ENCODE results near the gene STK11IP.

STK11IP gene

DNA sequence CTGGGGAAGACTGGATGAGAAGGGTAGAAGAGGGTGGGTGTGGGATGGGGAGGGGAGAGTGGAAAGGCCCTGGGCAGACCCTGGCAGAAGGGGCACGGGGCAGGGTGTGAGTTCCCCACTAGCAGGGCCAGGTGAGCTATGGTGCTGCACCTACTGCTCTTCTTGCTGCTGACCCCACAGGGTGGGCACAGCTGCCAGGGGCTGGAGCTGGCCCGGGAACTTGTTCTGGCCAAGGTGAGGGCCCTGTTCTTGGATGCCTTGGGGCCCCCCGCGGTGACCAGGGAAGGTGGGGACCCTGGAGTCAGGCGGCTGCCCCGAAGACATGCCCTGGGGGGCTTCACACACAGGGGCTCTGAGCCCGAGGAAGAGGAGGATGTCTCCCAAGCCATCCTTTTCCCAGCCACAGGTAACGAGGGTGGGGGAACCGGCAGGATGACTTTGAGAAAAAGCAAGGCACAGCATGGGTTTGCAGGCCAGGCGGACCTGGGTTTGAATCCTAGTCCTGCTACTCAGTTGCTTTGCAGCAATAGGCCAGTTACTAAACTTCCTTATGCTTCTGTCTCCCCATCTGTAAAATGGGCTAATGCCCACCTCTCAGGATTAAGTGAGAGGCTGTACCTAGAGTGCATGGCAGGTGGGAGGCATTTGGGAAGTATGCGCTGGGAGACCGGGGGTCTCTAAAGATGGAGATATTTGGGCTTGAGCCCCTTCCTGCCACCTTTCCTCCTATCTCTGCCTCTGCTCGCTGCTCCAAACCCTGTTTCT is 25.2 kb upstream of the STK11IP start, which contains the start of gene INHA:
INHA (plus strand) TSS at position 74 of the 765 bp plus-strand sequence; CDS start at position 139, 65 bp downstream.
- Histone ChIP-seq H3K27ac (ENCODE audit: low read depth, low read length) (peak within 1 kb of the TSS; percentile 99), H2BK5ac (ENCODE audit: low read depth, low read length, poor library complexity) (peak within 1 kb of the TSS; percentile 99), H3K9me3 (ENCODE audit: insufficient read depth, low read depth, low read length) (peaks cover 2% of the 10 kb centered on the region), H4K12ac (ENCODE audit: low read depth, low read length) (peak within 1 kb of the TSS; percentile 33), H3K79me1 (ENCODE audit: low read length) (peaks cover 36% of the 10 kb centered on the region), H3K27me3 (ENCODE audit: insufficient read depth, low read length) (no peaks in the 10 kb centered on the region), H3K18ac (ENCODE audit: low read length) (peak within 1 kb of the TSS; percentile 95), H3K9ac (ENCODE audit: low read length) (no peak within 1 kb of the TSS), H3K4ac (ENCODE audit: low read depth, low read length) (peak within 1 kb of the TSS; percentile 68), H3K36me3 (ENCODE audit: control insufficient read depth in 1 of 2, insufficient read depth in 2 of 2, low read length in 2 of 2) (peaks cover 10 to 13% of the 10 kb centered on the region in 2 experiments), H3K23ac (ENCODE audit: low read length) (no peak within 1 kb of the TSS), H3K4me3 (ENCODE audit: low read depth, low read length) (peak within 1 kb of the TSS; percentile 98), H4K8ac (ENCODE audit: low read depth, low read length) (peak within 1 kb of the TSS; percentile 76), H2BK12ac (ENCODE audit: low read length) (peak within 1 kb of the TSS; percentile 98), H3K4me1 (ENCODE audit: control insufficient read depth in 1 of 2, insufficient read depth in 2 of 2, low read length in 2 of 2) (peaks cover 26 to 41% of the 10 kb centered on the region in 2 experiments), H3K14ac (ENCODE audit: low read length) (peak within 1 kb of the TSS; percentile 87), H2BK120ac (ENCODE audit: insufficient read depth, low read length, poor library complexity) (peak within 1 kb of the TSS; percentile 96), H2AK5ac (ENCODE audit: low read length) (peak within 1 kb of the TSS; percentile 78), H3K4me2 (ENCODE audit: low read length) (peak within 1 kb of the TSS; percentile 66), H4K91ac (ENCODE audit: low read depth, low read length) (peak within 1 kb of the TSS; percentile 99), H3K79me2 (ENCODE audit: control insufficient read depth, insufficient read depth, low read length, poor library complexity) (peaks cover 16% of the 10 kb centered on the region), H2AFZ (ENCODE audit: insufficient read depth, low read length, poor library complexity) (peak within 1 kb of the TSS; percentile 48)
- WGBS (ENCODE audit: extremely low coverage, insufficient coverage, insufficient read length), result no CpG with 5 or more reads among the region's 13 CpGs
- DNase-seq, result peak in 1 of 2 donors; percentile 27

DNA sequence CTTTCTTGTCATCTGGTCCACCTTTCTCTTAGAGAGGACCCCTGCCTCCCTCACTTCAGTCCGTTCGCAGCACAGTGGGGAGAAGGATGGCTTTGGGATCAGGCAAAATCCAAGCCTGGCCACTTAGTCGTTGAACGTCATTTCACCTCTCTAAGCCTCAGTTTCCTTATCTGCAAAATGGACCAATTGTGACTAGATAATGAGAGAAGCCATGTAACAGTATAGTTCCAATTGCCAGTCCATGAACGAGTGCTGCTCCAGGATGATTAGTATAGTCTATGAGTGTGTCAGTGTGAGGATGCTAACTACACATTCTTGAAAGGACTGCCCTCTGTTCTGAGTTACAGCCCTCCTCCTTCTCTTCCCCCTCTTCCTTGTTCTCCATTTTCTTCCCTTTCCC is 24.5 kb upstream of the STK11IP start:
- peak overlapping the region; percentile 58 for H3K14ac ChIP-seq (ENCODE audit: low read length)
- peak overlapping the region; percentile 55 for H3K4ac ChIP-seq (ENCODE audit: low read depth, low read length)
- no CpG with 5 or more reads among the region's 5 CpGs for WGBS (ENCODE audit: extremely low coverage, insufficient coverage, insufficient read length)
- H4K91ac ChIP-seq (ENCODE audit: low read depth, low read length), result peak overlapping the region; percentile 72
- H2AK5ac ChIP-seq (ENCODE audit: low read length), result peak overlapping the region; percentile 78
- H3K9ac ChIP-seq (ENCODE audit: low read length), result no peak overlapping the region
- H3K4me1 ChIP-seq (ENCODE audit: control insufficient read depth in 1 of 2, insufficient read depth in 2 of 2, low read length in 2 of 2), result peaks cover 26 to 39% of the 10 kb centered on the region in 2 experiments
- H4K8ac ChIP-seq (ENCODE audit: low read depth, low read length), result peak overlapping the region; percentile 26
- H3K4me3 ChIP-seq (ENCODE audit: low read depth, low read length), result no peak overlapping the region
- peak in 1 of 2 donors; percentile 8 for DNase-seq
- no peak overlapping the region for H3K27ac ChIP-seq (ENCODE audit: low read depth, low read length)
- peaks cover 2% of the 10 kb centered on the region for H3K9me3 ChIP-seq (ENCODE audit: insufficient read depth, low read depth, low read length)
- H3K79me1 ChIP-seq (ENCODE audit: low read length), result peaks cover 36% of the 10 kb centered on the region
- H3K27me3 ChIP-seq (ENCODE audit: insufficient read depth, low read length), result no peaks in the 10 kb centered on the region
- H3K79me2 ChIP-seq (ENCODE audit: control insufficient read depth, insufficient read depth, low read length, poor library complexity), result peaks cover 16% of the 10 kb centered on the region
- peaks cover 3 to 5% of the 10 kb centered on the region in 2 experiments for H3K36me3 ChIP-seq (ENCODE audit: control insufficient read depth in 1 of 2, insufficient read depth in 2 of 2, low read length in 2 of 2)
- H2BK12ac ChIP-seq (ENCODE audit: low read length), result peak overlapping the region; percentile 82
- H2AFZ ChIP-seq (ENCODE audit: insufficient read depth, low read length, poor library complexity), result no peak overlapping the region
- no peak overlapping the region for H3K4me2 ChIP-seq (ENCODE audit: low read length)
- peak overlapping the region; percentile 96 for H2BK120ac ChIP-seq (ENCODE audit: insufficient read depth, low read length, poor library complexity)
- no peak overlapping the region for H3K23ac ChIP-seq (ENCODE audit: low read length)
- H2BK5ac ChIP-seq (ENCODE audit: low read depth, low read length, poor library complexity), result peak overlapping the region; percentile 35
- peak overlapping the region; percentile 59 for H3K18ac ChIP-seq (ENCODE audit: low read length)
- H4K12ac ChIP-seq (ENCODE audit: low read depth, low read length), result no peak overlapping the region

GRCh38 chr2:219574484-219575311 is 23.0 kb upstream of the STK11IP start:
- peaks cover 16% of the 10 kb centered on the region for H3K79me2 ChIP-seq (ENCODE audit: control insufficient read depth, insufficient read depth, low read length, poor library complexity)
- H4K91ac ChIP-seq (ENCODE audit: low read depth, low read length), result peak overlapping the region; percentile 26
- H2BK120ac ChIP-seq (ENCODE audit: insufficient read depth, low read length, poor library complexity), result peak overlapping the region; percentile 35
- no peak overlapping the region for H4K12ac ChIP-seq (ENCODE audit: low read depth, low read length)
- peaks cover 2 to 3% of the 10 kb centered on the region in 2 experiments for H3K36me3 ChIP-seq (ENCODE audit: control insufficient read depth in 1 of 2, insufficient read depth in 2 of 2, low read length in 2 of 2)
- no peak overlapping the region for H4K8ac ChIP-seq (ENCODE audit: low read depth, low read length)
- no peak overlapping the region for H3K4me3 ChIP-seq (ENCODE audit: low read depth, low read length)
- peaks cover 32 to 42% of the 10 kb centered on the region in 2 experiments for H3K4me1 ChIP-seq (ENCODE audit: control insufficient read depth in 1 of 2, insufficient read depth in 2 of 2, low read length in 2 of 2)
- DNase-seq, result no peak
- H2AFZ ChIP-seq (ENCODE audit: insufficient read depth, low read length, poor library complexity), result no peak overlapping the region
- no peaks in the 10 kb centered on the region for H3K27me3 ChIP-seq (ENCODE audit: insufficient read depth, low read length)
- H2BK12ac ChIP-seq (ENCODE audit: low read length), result peak overlapping the region; percentile 38
- H3K9ac ChIP-seq (ENCODE audit: low read length), result no peak overlapping the region
- peaks cover 33% of the 10 kb centered on the region for H3K79me1 ChIP-seq (ENCODE audit: low read length)
- no peak overlapping the region for H3K4me2 ChIP-seq (ENCODE audit: low read length)
- no peak overlapping the region for H3K23ac ChIP-seq (ENCODE audit: low read length)
- H3K14ac ChIP-seq (ENCODE audit: low read length), result peak overlapping the region; percentile 9
- no peak overlapping the region for H3K4ac ChIP-seq (ENCODE audit: low read depth, low read length)
- no peak overlapping the region for H2BK5ac ChIP-seq (ENCODE audit: low read depth, low read length, poor library complexity)
- H3K18ac ChIP-seq (ENCODE audit: low read length), result peak overlapping the region; percentile 38
- no peak overlapping the region for H3K27ac ChIP-seq (ENCODE audit: low read depth, low read length)
- H2AK5ac ChIP-seq (ENCODE audit: low read length), result peak overlapping the region; percentile 70
- WGBS (ENCODE audit: extremely low coverage, insufficient coverage, insufficient read length), result no CpG with 5 or more reads among the region's 22 CpGs
- H3K9me3 ChIP-seq (ENCODE audit: insufficient read depth, low read depth, low read length), result peaks cover 2% of the 10 kb centered on the region

Data from trophoblast cell (in vitro differentiated cells and primary cell).